GM23338 (cell line): ENCODE results near the gene SIDT2. TPM values are rescaled to one million over a fixed set of nuclear protein-coding genes. Genes with fewer than 3 reads are reported as not detected.

Experiments used
- ATAC-seq: fragments of 200-7000 bp; cut with Tn5 transposase; 3 replicates; pipeline ENCODE4 v1.9.1; 2020
- DNase-seq: peaks from one replicate; pipeline ENCODE4 v3.0.0-alpha.2; 2015; ENCODE audit warnings: low spot score
- H2AFZ ChIP-seq: fragments of 200-600 bp; sonication (generic); 2 replicates; pipeline ENCODE4 v1.8.0; 2016; ENCODE audit warnings: antibody characterized with exemption, mild to moderate bottlenecking, moderate library complexity
- H3F3A ChIP-seq: fragments of 200-600 bp; sonication (generic); replicated peaks from 2 replicates; pipeline ENCODE4 v1.8.0; 2017; ENCODE audit warnings: antibody characterized with exemption, mixed run types, low read depth
- H3K27ac ChIP-seq: fragments of 200-600 bp; sonication (generic); 2 replicates; pipeline ENCODE4 v1.6.1; 2016; ENCODE audit warnings: low read depth
- H3K27me3 ChIP-seq: fragments of 200-600 bp; sonication (generic); 2 replicates; pipeline ENCODE4 v1.8.0; 2016; ENCODE audit warnings: mild to moderate bottlenecking, mixed run types, moderate library complexity; ENCODE audit not compliant: insufficient read depth
- H3K36me3 ChIP-seq: fragments of 200-600 bp; sonication (generic); 2 replicates; pipeline ENCODE4 v1.8.0; 2016; ENCODE audit warnings: mild to moderate bottlenecking; ENCODE audit not compliant: insufficient read depth
- H3K4me1 ChIP-seq: fragments of 200-600 bp; sonication (generic); 2 replicates; pipeline ENCODE4 v1.8.0; 2016; ENCODE audit warnings: mild to moderate bottlenecking, moderate library complexity; ENCODE audit not compliant: insufficient read depth
- H3K4me2 ChIP-seq: fragments of 200-600 bp; sonication (generic); 2 replicates; pipeline ENCODE4 v1.7.1; 2017; ENCODE audit warnings: mixed run types
- H3K4me3 ChIP-seq: fragments of 200-600 bp; sonication (generic); 2 replicates; pipeline ENCODE4 v1.6.1; 2016; ENCODE audit warnings: mixed run types
- H3K79me2 ChIP-seq: fragments of 200-600 bp; sonication (generic); replicated peaks from 2 replicates; pipeline ENCODE4 v1.8.0; 2017; ENCODE audit warnings: mild to moderate bottlenecking; ENCODE audit not compliant: insufficient read depth
- H3K9me2 ChIP-seq: fragments of 200-600 bp; sonication (generic); 2 replicates; pipeline ENCODE4 v1.8.0; 2017; ENCODE audit not compliant: insufficient read depth
- H4K20me1 ChIP-seq: fragments of 200-600 bp; sonication (generic); replicated peaks from 2 replicates; pipeline ENCODE4 v1.8.0; 2017; ENCODE audit warnings: mild to moderate bottlenecking; ENCODE audit not compliant: insufficient read depth
- H3K27ac Mint-ChIP-seq: 2 replicates; pipeline ENCODE4 v1.8.0; 2020; ENCODE audit warnings: inconsistent platforms, mild to moderate bottlenecking, moderate library complexity, mixed read lengths
- H3K27me3 Mint-ChIP-seq: 3 replicates; pipeline ENCODE4 v1.8.0; 2022; ENCODE audit warnings: low read depth, mild to moderate bottlenecking, moderate library complexity, mixed read lengths, inconsistent platforms; ENCODE audit not compliant: insufficient read depth, poor library complexity
- H3K36me3 Mint-ChIP-seq: 3 replicates; pipeline ENCODE4 v1.8.0; 2021; ENCODE audit warnings: low read depth, mild to moderate bottlenecking, inconsistent platforms, moderate library complexity, mixed read lengths
- H3K4me1 Mint-ChIP-seq: 3 replicates; pipeline ENCODE4 v1.8.0; 2020; ENCODE audit warnings: mild to moderate bottlenecking, inconsistent platforms, mixed read lengths
- H3K4me3 Mint-ChIP-seq: 3 replicates; pipeline ENCODE4 v1.8.0; 2021; ENCODE audit warnings: moderate library complexity, mild to moderate bottlenecking, inconsistent platforms, mixed read lengths
- H3K9me3 Mint-ChIP-seq: 3 replicates; pipeline ENCODE4 v1.8.0; 2020; ENCODE audit warnings: moderate library complexity, mild to moderate bottlenecking, inconsistent platforms, mixed read lengths
- CREB1 ChIP-seq: fragments of 250-450 bp; sonication (Bioruptor Pico); IDR thresholded peaks from 2 replicates; pipeline ENCODE4 v1.5.0; 2020; ENCODE audit warnings: low read depth, mild to moderate bottlenecking, moderate library complexity
- EZH2 ChIP-seq: fragments of 200-600 bp; sonication (generic); IDR thresholded peaks from one replicate; pipeline ENCODE4 v1.8.0; 2017; ENCODE audit warnings: antibody characterized with exemption, mild to moderate bottlenecking, low read depth; ENCODE audit not compliant: unreplicated experiment
- EZH2phosphoT487 ChIP-seq: fragments of 200-600 bp; sonication (generic); IDR thresholded peaks from one replicate; pipeline ENCODE4 v1.8.1; 2018; ENCODE audit warnings: antibody characterized with exemption; ENCODE audit not compliant: unreplicated experiment
- JUNB ChIP-seq: IDR thresholded peaks from one replicate; pipeline ENCODE4 v1.6.1; 2016; ENCODE audit warnings: antibody characterized with exemption; ENCODE audit not compliant: unreplicated experiment
- NANOG ChIP-seq: IDR thresholded peaks from 2 replicates; pipeline ENCODE4 v1.6.1; 2016; ENCODE audit warnings: antibody characterized with exemption, borderline replicate concordance
- POLR2AphosphoS5 ChIP-seq: IDR thresholded peaks from 2 replicates; pipeline ENCODE4 v1.6.1; 2016; ENCODE audit warnings: antibody characterized with exemption, low read depth
- STAT1 ChIP-seq: IDR thresholded peaks from one replicate; pipeline ENCODE4 v1.6.1; 2016; ENCODE audit warnings: antibody characterized with exemption; ENCODE audit not compliant: unreplicated experiment
- ZNF114 ChIP-seq: fragments of 250-450 bp; sonication (Bioruptor Pico); IDR thresholded peaks from 2 replicates; pipeline ENCODE4 v1.5.0; 2020; ENCODE audit warnings: mild to moderate bottlenecking, moderate library complexity
- ZNF331 ChIP-seq: fragments of 250-450 bp; sonication (Bioruptor Pico); IDR thresholded peaks from 2 replicates; pipeline ENCODE4 v1.5.0; 2020; ENCODE audit warnings: low read depth, mild to moderate bottlenecking, moderate library complexity
- polyA plus RNA-seq: library from polyadenylated mRNA; unstranded; fragments of >200 nt; fragmentation: Nextera tagmentation; extraction: Ambion mirVana; gene quantifications from 2 replicates; pipeline ENCODE4 v1.2.1, GENCODE V29; 2016
- total RNA-seq: library from RNA; depleted of rRNA; stranded (reverse); fragments of >200 nt; shearing (Covaris generic); gene quantifications from 2 replicates; pipeline ENCODE4 v1.2.3, GENCODE V29; 2014
- TF ChIP-seq, protein P1 (sequence below): IDR thresholded peaks from one replicate; pipeline ENCODE4 v1.6.1; 2018; ENCODE audit warnings: antibody characterized with exemption; ENCODE audit not compliant: unreplicated experiment
- TF ChIP-seq, protein P2 (sequence below), 2 experiments: fragments of 200-600 bp in 1 of 2; sonication (generic) in 1 of 2; conservative IDR thresholded peaks; 2 replicates each; pipeline versions ENCODE4 v1.5.1 to v1.6.1; 2016 to 2017; ENCODE audit warnings: antibody characterized with exemption in 2 of 2, low read depth in 2 of 2, mild to moderate bottlenecking in 2 of 2, moderate library complexity in 1 of 2
- TF ChIP-seq, protein P3 (sequence below): fragments of 250-450 bp; sonication (Bioruptor Pico); IDR thresholded peaks from 2 replicates; pipeline ENCODE4 v1.5.0; 2020; ENCODE audit warnings: mild to moderate bottlenecking, moderate library complexity
- TF ChIP-seq, protein P4 (sequence below): IDR thresholded peaks from 2 replicates; pipeline ENCODE4 v1.6.1; 2016; ENCODE audit warnings: antibody characterized with exemption

The SIDT2 gene
- total and polyA plus RNA-seq, 2 experiments from 2014 or later = 7.5 to 12.1 TPM

DNA sequence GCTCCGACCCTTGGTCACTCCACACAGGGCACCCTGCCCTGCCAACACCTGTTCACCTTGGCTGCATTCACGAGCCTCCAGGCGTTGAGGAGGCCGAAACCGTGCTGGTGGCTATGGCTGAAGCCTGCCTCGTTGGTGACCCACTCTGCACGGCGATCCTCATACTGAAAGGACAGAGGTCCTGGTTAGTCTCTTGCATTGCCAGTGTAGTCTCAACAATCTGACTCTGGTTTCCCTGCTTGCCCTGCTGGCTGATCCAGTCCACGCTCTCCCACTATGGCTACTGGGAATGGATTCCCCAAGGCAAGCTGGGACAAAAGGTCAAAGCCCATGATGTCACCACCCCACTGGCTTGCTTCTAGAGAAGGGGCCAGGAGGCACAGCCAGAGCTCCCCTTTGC, 40.5 kb downstream of the SIDT2 start:
- Histone ChIP-seq H3K4me3 (no peak overlapping the region), H3K27me3 (no peaks in the 10 kb centered on the region), H3K4me2 (no peak overlapping the region), H3K36me3 (0 out of 2 replicates have a peak, but pooled peaks cover 6% of the 10 kb centered on the region), H3K27ac (no peak overlapping the region), H4K20me1 (peaks cover 8% of the 10 kb centered on the region; the same call in 1 of the 2 replicates), H3K9me2 (no peaks in the 10 kb centered on the region), H3K4me1 (no peaks in the 10 kb centered on the region), H3K79me2 (no peaks in the 10 kb centered on the region), H2AFZ (no peak overlapping the region), H3F3A (no peaks in the 10 kb centered on the region)
- ATAC-seq (no peak), DNase-seq (no peak)
- Mint-ChIP-seq H3K27ac (no peak overlapping the region), H3K4me1 (peaks cover 8% of the 10 kb centered on the region), H3K27me3 (peaks cover 7% of the 10 kb centered on the region), H3K9me3 (no peaks in the 10 kb centered on the region), H3K36me3 (peaks cover 32% of the 10 kb centered on the region), H3K4me3 (no peak overlapping the region)
- TF ChIP-seq CREB1 (CRISPR knock-in tag) (no peak), NANOG (no peak), EZH2 (no peak), ZNF331 (CRISPR knock-in tag) (no peak), STAT1 (no peak), JUNB (no peak), POLR2AphosphoS5 (no peak), ZNF114 (CRISPR knock-in tag) (no peak), EZH2phosphoT487 (no peak)
- TF ChIP-seq, protein P1, sequence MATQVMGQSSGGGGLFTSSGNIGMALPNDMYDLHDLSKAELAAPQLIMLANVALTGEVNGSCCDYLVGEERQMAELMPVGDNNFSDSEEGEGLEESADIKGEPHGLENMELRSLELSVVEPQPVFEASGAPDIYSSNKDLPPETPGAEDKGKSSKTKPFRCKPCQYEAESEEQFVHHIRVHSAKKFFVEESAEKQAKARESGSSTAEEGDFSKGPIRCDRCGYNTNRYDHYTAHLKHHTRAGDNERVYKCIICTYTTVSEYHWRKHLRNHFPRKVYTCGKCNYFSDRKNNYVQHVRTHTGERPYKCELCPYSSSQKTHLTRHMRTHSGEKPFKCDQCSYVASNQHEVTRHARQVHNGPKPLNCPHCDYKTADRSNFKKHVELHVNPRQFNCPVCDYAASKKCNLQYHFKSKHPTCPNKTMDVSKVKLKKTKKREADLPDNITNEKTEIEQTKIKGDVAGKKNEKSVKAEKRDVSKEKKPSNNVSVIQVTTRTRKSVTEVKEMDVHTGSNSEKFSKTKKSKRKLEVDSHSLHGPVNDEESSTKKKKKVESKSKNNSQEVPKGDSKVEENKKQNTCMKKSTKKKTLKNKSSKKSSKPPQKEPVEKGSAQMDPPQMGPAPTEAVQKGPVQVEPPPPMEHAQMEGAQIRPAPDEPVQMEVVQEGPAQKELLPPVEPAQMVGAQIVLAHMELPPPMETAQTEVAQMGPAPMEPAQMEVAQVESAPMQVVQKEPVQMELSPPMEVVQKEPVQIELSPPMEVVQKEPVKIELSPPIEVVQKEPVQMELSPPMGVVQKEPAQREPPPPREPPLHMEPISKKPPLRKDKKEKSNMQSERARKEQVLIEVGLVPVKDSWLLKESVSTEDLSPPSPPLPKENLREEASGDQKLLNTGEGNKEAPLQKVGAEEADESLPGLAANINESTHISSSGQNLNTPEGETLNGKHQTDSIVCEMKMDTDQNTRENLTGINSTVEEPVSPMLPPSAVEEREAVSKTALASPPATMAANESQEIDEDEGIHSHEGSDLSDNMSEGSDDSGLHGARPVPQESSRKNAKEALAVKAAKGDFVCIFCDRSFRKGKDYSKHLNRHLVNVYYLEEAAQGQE = no peak
- TF ChIP-seq, protein P2, sequence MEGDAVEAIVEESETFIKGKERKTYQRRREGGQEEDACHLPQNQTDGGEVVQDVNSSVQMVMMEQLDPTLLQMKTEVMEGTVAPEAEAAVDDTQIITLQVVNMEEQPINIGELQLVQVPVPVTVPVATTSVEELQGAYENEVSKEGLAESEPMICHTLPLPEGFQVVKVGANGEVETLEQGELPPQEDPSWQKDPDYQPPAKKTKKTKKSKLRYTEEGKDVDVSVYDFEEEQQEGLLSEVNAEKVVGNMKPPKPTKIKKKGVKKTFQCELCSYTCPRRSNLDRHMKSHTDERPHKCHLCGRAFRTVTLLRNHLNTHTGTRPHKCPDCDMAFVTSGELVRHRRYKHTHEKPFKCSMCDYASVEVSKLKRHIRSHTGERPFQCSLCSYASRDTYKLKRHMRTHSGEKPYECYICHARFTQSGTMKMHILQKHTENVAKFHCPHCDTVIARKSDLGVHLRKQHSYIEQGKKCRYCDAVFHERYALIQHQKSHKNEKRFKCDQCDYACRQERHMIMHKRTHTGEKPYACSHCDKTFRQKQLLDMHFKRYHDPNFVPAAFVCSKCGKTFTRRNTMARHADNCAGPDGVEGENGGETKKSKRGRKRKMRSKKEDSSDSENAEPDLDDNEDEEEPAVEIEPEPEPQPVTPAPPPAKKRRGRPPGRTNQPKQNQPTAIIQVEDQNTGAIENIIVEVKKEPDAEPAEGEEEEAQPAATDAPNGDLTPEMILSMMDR (conservative IDR thresholded peaks at IDR 0.05; ENCODE audit: low read depth in 2 of 2) = no peak
- TF ChIP-seq, protein P3, sequence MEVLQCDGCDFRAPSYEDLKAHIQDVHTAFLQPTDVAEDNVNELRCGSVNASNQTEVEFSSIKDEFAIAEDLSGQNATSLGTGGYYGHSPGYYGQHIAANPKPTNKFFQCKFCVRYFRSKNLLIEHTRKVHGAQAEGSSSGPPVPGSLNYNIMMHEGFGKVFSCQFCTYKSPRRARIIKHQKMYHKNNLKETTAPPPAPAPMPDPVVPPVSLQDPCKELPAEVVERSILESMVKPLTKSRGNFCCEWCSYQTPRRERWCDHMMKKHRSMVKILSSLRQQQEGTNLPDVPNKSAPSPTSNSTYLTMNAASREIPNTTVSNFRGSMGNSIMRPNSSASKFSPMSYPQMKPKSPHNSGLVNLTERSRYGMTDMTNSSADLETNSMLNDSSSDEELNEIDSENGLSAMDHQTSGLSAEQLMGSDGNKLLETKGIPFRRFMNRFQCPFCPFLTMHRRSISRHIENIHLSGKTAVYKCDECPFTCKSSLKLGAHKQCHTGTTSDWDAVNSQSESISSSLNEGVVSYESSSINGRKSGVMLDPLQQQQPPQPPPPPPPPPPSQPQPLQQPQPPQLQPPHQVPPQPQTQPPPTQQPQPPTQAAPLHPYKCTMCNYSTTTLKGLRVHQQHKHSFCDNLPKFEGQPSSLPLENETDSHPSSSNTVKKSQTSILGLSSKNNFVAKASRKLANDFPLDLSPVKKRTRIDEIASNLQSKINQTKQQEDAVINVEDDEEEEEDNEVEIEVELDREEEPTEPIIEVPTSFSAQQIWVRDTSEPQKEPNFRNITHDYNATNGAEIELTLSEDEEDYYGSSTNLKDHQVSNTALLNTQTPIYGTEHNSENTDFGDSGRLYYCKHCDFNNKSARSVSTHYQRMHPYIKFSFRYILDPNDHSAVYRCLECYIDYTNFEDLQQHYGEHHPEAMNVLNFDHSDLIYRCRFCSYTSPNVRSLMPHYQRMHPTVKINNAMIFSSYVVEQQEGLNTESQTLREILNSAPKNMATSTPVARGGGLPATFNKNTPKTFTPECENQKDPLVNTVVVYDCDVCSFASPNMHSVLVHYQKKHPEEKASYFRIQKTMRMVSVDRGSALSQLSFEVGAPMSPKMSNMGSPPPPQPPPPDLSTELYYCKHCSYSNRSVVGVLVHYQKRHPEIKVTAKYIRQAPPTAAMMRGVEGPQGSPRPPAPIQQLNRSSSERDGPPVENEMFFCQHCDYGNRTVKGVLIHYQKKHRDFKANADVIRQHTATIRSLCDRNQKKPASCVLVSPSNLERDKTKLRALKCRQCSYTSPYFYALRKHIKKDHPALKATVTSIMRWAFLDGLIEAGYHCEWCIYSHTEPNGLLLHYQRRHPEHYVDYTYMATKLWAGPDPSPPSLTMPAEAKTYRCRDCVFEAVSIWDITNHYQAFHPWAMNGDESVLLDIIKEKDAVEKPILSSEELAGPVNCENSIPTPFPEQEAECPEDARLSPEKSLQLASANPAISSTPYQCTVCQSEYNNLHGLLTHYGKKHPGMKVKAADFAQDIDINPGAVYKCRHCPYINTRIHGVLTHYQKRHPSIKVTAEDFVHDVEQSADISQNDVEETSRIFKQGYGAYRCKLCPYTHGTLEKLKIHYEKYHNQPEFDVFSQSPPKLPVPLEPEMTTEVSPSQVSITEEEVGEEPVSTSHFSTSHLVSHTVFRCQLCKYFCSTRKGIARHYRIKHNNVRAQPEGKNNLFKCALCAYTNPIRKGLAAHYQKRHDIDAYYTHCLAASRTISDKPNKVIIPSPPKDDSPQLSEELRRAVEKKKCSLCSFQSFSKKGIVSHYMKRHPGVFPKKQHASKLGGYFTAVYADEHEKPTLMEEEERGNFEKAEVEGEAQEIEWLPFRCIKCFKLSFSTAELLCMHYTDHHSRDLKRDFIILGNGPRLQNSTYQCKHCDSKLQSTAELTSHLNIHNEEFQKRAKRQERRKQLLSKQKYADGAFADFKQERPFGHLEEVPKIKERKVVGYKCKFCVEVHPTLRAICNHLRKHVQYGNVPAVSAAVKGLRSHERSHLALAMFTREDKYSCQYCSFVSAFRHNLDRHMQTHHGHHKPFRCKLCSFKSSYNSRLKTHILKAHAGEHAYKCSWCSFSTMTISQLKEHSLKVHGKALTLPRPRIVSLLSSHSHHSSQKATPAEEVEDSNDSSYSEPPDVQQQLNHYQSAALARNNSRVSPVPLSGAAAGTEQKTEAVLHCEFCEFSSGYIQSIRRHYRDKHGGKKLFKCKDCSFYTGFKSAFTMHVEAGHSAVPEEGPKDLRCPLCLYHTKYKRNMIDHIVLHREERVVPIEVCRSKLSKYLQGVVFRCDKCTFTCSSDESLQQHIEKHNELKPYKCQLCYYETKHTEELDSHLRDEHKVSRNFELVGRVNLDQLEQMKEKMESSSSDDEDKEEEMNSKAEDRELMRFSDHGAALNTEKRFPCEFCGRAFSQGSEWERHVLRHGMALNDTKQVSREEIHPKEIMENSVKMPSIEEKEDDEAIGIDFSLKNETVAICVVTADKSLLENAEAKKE (CRISPR knock-in tag) = no peak
- TF ChIP-seq, protein P4, sequence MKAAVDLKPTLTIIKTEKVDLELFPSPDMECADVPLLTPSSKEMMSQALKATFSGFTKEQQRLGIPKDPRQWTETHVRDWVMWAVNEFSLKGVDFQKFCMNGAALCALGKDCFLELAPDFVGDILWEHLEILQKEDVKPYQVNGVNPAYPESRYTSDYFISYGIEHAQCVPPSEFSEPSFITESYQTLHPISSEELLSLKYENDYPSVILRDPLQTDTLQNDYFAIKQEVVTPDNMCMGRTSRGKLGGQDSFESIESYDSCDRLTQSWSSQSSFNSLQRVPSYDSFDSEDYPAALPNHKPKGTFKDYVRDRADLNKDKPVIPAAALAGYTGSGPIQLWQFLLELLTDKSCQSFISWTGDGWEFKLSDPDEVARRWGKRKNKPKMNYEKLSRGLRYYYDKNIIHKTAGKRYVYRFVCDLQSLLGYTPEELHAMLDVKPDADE = no peak
